Renal cortex interstitium (tissue), 11 donors: ENCODE results near the gene ZDHHC20. TPM values are rescaled to one million over a fixed set of nuclear protein-coding genes. Genes with fewer than 3 reads are reported as not detected.
"Not testable (repeated sequence)": the region's sequence is repeated elsewhere in the genome, so short reads cannot be mapped to it uniquely, and the experiment has no call there.

Source experiments
- DNase-seq, 11 donors: peaks; one replicate each; pipeline ENCODE4 v3.0.0-alpha.2; 2013; ENCODE audit warnings: low read depth in 9 of 11, low spot score in 4 of 11; ENCODE audit errors: extremely low read depth in 1 of 11
- polyA plus RNA-seq, 3 donors: library from polyadenylated mRNA; unstranded; fragments of 120-200 nt; gene quantifications; one replicate each; pipeline ENCODE4 v1.2.1, GENCODE V29; 2013; ENCODE audit not compliant: insufficient read length in 3 of 3

Gene ZDHHC20
- polyA plus RNA-seq, 3 donors, result 73.4 to 79.9 (median 74.3) TPM

- DNase-seq, result no peak
Observed at GRCh38 chr13:21453387-21454081, 5.6 kb downstream of the ZDHHC20 start.

- no peak for DNase-seq
Observed at GRCh38 chr13:21450936-21451335, 8.2 kb downstream of the ZDHHC20 start.

GRCh38 chr13:21446656-21447055, 12.4 kb downstream of the ZDHHC20 start:
- no peak for DNase-seq

GRCh38 chr13:21445759-21446158, 13.3 kb downstream of the ZDHHC20 start:
- DNase-seq, result no peak

- no peak for DNase-seq
Observed at GRCh38 chr13:21443171-21443570, 15.9 kb downstream of the ZDHHC20 start.

- DNase-seq, result no peak
Observed at GRCh38 chr13:21436582-21436981, 22.5 kb downstream of the ZDHHC20 start.

GRCh38 chr13:21435687-21436151, 23.4 kb downstream of the ZDHHC20 start:
- no peak for DNase-seq

GRCh38 chr13:21435231-21435630, 23.9 kb downstream of the ZDHHC20 start:
- no peak for DNase-seq

GRCh38 chr13:21434588-21434987, 24.5 kb downstream of the ZDHHC20 start:
- no peak for DNase-seq

- no peak for DNase-seq
Observed at GRCh38 chr13:21429211-21429610, 29.9 kb downstream of the ZDHHC20 start.

GRCh38 chr13:21427741-21428140, 31.4 kb downstream of the ZDHHC20 start:
- no peak for DNase-seq

- no peak for DNase-seq
Observed at GRCh38 chr13:21426238-21426637, 32.9 kb downstream of the ZDHHC20 start.

- DNase-seq, result no peak
Observed at GRCh38 chr13:21420706-21421105, 38.4 kb downstream of the ZDHHC20 start.

GRCh38 chr13:21413013-21413412, 46.1 kb downstream of the ZDHHC20 start:
- no peak for DNase-seq

GRCh38 chr13:21410453-21410852, 48.6 kb downstream of the ZDHHC20 start:
- DNase-seq, result not testable (repeated sequence)

GRCh38 chr13:21405309-21405708, 53.8 kb downstream of the ZDHHC20 start:
- DNase-seq, result no peak

GRCh38 chr13:21402586-21403307, 56.4 kb downstream of the ZDHHC20 start:
- no peak for DNase-seq

GRCh38 chr13:21399741-21400140, 59.4 kb downstream of the ZDHHC20 start:
- no peak for DNase-seq

GRCh38 chr13:21395953-21396352, 63.1 kb downstream of the ZDHHC20 start:
- DNase-seq, result no peak

GRCh38 chr13:21389124-21389523, 70.0 kb downstream of the ZDHHC20 start:
- no peak for DNase-seq

GRCh38 chr13:21385710-21386109, 73.4 kb downstream of the ZDHHC20 start:
- no peak for DNase-seq
